HG03135 (cell line): ENCODE measurements around the gene PRPH.
"Not testable (repeated sequence)": the region's sequence is repeated elsewhere in the genome, so short reads cannot be mapped to it uniquely, and the experiment has no call there.

Source experiments
- ATAC-seq: cut with Tn5 transposase; IDR thresholded peaks from one replicate; pipeline ENCODE4 v1.9.1; 2021; ENCODE audit warnings: mild to moderate bottlenecking, moderate library complexity; ENCODE audit not compliant: unreplicated experiment

Gene PRPH

GRCh38 chr12:49298160-49298559 is 3.2 kb downstream of the PRPH start:
- no peak for ATAC-seq

GRCh38 chr12:49301760-49302159 is 6.8 kb downstream of the PRPH start:
- ATAC-seq = no peak

- no peak for ATAC-seq
These were observed 9.2 kb downstream of the PRPH start for GRCh38 chr12:49304161-49304560.

- no peak for ATAC-seq
These were observed 11.0 kb downstream of the PRPH start for GRCh38 chr12:49305762-49306510.

- no peak for ATAC-seq
These were observed 14.4 kb downstream of the PRPH start for GRCh38 chr12:49309386-49309785.

GRCh38 chr12:49310451-49311000 is 15.6 kb downstream of the PRPH start:
- not testable (repeated sequence) for ATAC-seq

- ATAC-seq = no peak
These were observed 19.9 kb downstream of the PRPH start for GRCh38 chr12:49314811-49315210.

- not testable (repeated sequence) for ATAC-seq
These were observed 22.2 kb downstream of the PRPH start for GRCh38 chr12:49317118-49317517.

- ATAC-seq = not testable (repeated sequence)
These were observed 25.6 kb downstream of the PRPH start for GRCh38 chr12:49320411-49321103.

- no peak for ATAC-seq
These were observed 27.4 kb downstream of the PRPH start for GRCh38 chr12:49322367-49322707.

GRCh38 chr12:49322708-49323523 is 28.0 kb downstream of the PRPH start, which contains the start of gene TROAP:
TROAP (plus strand) TSS chr12:49323255; CDS start chr12:49323609, 354 bp downstream.
- ATAC-seq = peak; percentile 97

- ATAC-seq = no peak
These were observed 28.7 kb downstream of the PRPH start for GRCh38 chr12:49323524-49324097.

- no peak for ATAC-seq
These were observed 30.7 kb downstream of the PRPH start for GRCh38 chr12:49325606-49326005.

GRCh38 chr12:49327368-49327767 is 32.4 kb downstream of the PRPH start:
- no peak for ATAC-seq

- ATAC-seq = no peak
These were observed 32.9 kb downstream of the PRPH start for GRCh38 chr12:49327887-49328286.

- no peak for ATAC-seq
These were observed 33.9 kb downstream of the PRPH start for GRCh38 chr12:49328816-49329215.

GRCh38 chr12:49330032-49330619 is 35.2 kb downstream of the PRPH start:
- ATAC-seq = no peak

GRCh38 chr12:49330631-49331379 is 35.9 kb downstream of the PRPH start:
- no peak for ATAC-seq

- ATAC-seq = no peak
These were observed 36.7 kb downstream of the PRPH start for GRCh38 chr12:49331380-49332222.
